HEK293 (cell line): ENCODE measurements around the gene ITFG2.

Experiments used
- CTCF ChIA-PET: fragments of 350-600 bp; formaldehyde crosslinking; extraction: SDS; loops from one replicate; lab custom pipeline; 2021; ENCODE audit warnings: antibody characterized with exemption; lab: Yijun Ruan, JAX
- POLR2A ChIA-PET: fragments of 300-600 bp; formaldehyde crosslinking; extraction: SDS; loops from one replicate; lab custom pipeline; 2020; ENCODE audit warnings: antibody characterized with exemption, inconsistent platforms; lab: Yijun Ruan, JAX
- H3K27ac ChIP-seq: fragments of 200-500 bp; sonication (Bioruptor generic); 2 replicates; pipeline ENCODE4 v1.5.1; 2014; ENCODE audit warnings: low read depth, low read length, control low read depth, inconsistent platforms; ENCODE audit errors: extremely low read depth
- H3K36me3 ChIP-seq, 2 experiments: fragments of 200-500 bp in 1 of 2; sonication (Bioruptor generic) in 1 of 2; 1 replicate in 1 of 2; 2 replicates in 1 of 2; pipeline ENCODE4 v1.5.1; 2014 to 2017; ENCODE audit warnings: inconsistent platforms in 2 of 2, low read length in 2 of 2; ENCODE audit not compliant: control insufficient read depth in 2 of 2, insufficient read depth in 1 of 2
- H3K4me1 ChIP-seq: fragments of 200-500 bp; sonication (Bioruptor generic); 2 replicates; pipeline ENCODE4 v1.5.1; 2014; ENCODE audit warnings: mild to moderate bottlenecking, low read length, inconsistent platforms; ENCODE audit not compliant: control insufficient read depth, insufficient read depth
- H3K4me3 ChIP-seq: 2 replicates; pipeline ENCODE4 v1.5.1; 2011; ENCODE audit warnings: low read depth, mild to moderate bottlenecking, control low read depth, low read length, moderate library complexity
- H3K9me3 ChIP-seq: fragments of 200-500 bp; sonication (Bioruptor generic); 2 replicates; pipeline ENCODE4 v1.5.1; 2014; ENCODE audit warnings: low read depth, low read length, inconsistent platforms; ENCODE audit not compliant: control insufficient read depth, insufficient read depth
- GLIS2 ChIP-seq: fragments of 450-650 bp; formaldehyde crosslinking; IDR thresholded peaks from 2 replicates; pipeline ENCODE4 v1.5.1; 2016; ENCODE audit warnings: missing biosample characterization, missing genetic modification characterization
- HOXC10 ChIP-seq: sonication (generic); formaldehyde crosslinking; IDR thresholded peaks from 2 replicates; pipeline ENCODE4 v1.8.1; 2023; ENCODE audit warnings: mild to moderate bottlenecking, missing genetic modification reagents
- REST ChIP-seq: fragments of 450-650 bp; formaldehyde crosslinking; IDR thresholded peaks from 2 replicates; pipeline ENCODE4 v1.5.1; 2016; ENCODE audit warnings: missing biosample characterization, missing genetic modification characterization
- SP2 ChIP-seq: fragments of 450-650 bp; formaldehyde crosslinking; IDR thresholded peaks from 2 replicates; pipeline ENCODE4 v1.5.1; 2016; ENCODE audit warnings: missing biosample characterization, missing genetic modification characterization
- TSHZ1 ChIP-seq: fragments of 450-650 bp; formaldehyde crosslinking; IDR thresholded peaks from 2 replicates; pipeline ENCODE4 v1.5.1; 2016; ENCODE audit warnings: missing biosample characterization, missing genetic modification characterization, borderline replicate concordance
- ZBTB49 ChIP-seq: fragments of 450-650 bp; formaldehyde crosslinking; IDR thresholded peaks from 2 replicates; pipeline ENCODE4 v1.5.1; 2016; ENCODE audit warnings: missing biosample characterization, missing genetic modification characterization, low read depth
- ZNF132 ChIP-seq: fragments of 450-650 bp; formaldehyde crosslinking; IDR thresholded peaks from 2 replicates; pipeline ENCODE4 v1.5.1; 2017; ENCODE audit warnings: missing biosample characterization, missing genetic modification characterization, borderline replicate concordance
- ZNF138 ChIP-seq: fragments of 450-650 bp; formaldehyde crosslinking; IDR thresholded peaks from 2 replicates; pipeline ENCODE4 v1.5.1; 2016; ENCODE audit warnings: missing biosample characterization, missing genetic modification characterization, borderline replicate concordance
- ZNF18 ChIP-seq: fragments of 450-650 bp; formaldehyde crosslinking; IDR thresholded peaks from 2 replicates; pipeline ENCODE4 v1.5.1; 2016; ENCODE audit warnings: missing biosample characterization, missing genetic modification characterization
- ZNF184 ChIP-seq: fragments of 450-650 bp; IDR thresholded peaks from 2 replicates; pipeline ENCODE4 v1.5.1; 2018; ENCODE audit warnings: missing biosample characterization, mild to moderate bottlenecking, missing genetic modification characterization
- ZNF24 ChIP-seq: fragments of 450-650 bp; formaldehyde crosslinking; IDR thresholded peaks from 2 replicates; pipeline ENCODE4 v1.5.1; 2016; ENCODE audit warnings: missing biosample characterization, missing genetic modification characterization
- ZNF398 ChIP-seq: fragments of 450-650 bp; formaldehyde crosslinking; IDR thresholded peaks from 2 replicates; pipeline ENCODE4 v1.5.1; 2017; ENCODE audit warnings: missing biosample characterization, missing genetic modification characterization
- ZNF426 ChIP-seq: fragments of 450-650 bp; formaldehyde crosslinking; IDR thresholded peaks from 2 replicates; pipeline ENCODE4 v1.5.1; 2017; ENCODE audit warnings: missing biosample characterization, missing genetic modification characterization, mild to moderate bottlenecking, inconsistent platforms, moderate library complexity
- ZNF473 ChIP-seq: fragments of 450-650 bp; formaldehyde crosslinking; IDR thresholded peaks from 2 replicates; pipeline ENCODE4 v1.5.1; 2017; ENCODE audit warnings: missing biosample characterization, missing genetic modification characterization
- ZNF514 ChIP-seq: fragments of 450-650 bp; formaldehyde crosslinking; IDR thresholded peaks from 2 replicates; pipeline ENCODE4 v1.5.1; 2016; ENCODE audit warnings: missing biosample characterization, missing genetic modification characterization
- ZNF521 ChIP-seq: fragments of 450-650 bp; formaldehyde crosslinking; IDR thresholded peaks from 2 replicates; pipeline ENCODE4 v1.5.1; 2017; ENCODE audit warnings: missing biosample characterization, mild to moderate bottlenecking, missing genetic modification characterization
- ZNF529 ChIP-seq: fragments of 450-650 bp; formaldehyde crosslinking; IDR thresholded peaks from 2 replicates; pipeline ENCODE4 v1.5.1; 2017; ENCODE audit warnings: missing genetic modification characterization, missing biosample characterization; ENCODE audit not compliant: insufficient replicate concordance
- ZNF555 ChIP-seq: fragments of 450-650 bp; formaldehyde crosslinking; conservative IDR thresholded peaks from 2 replicates; pipeline ENCODE4 v1.5.1; 2017; ENCODE audit warnings: missing biosample characterization, mild to moderate bottlenecking, missing genetic modification characterization, inconsistent platforms
- ZNF561 ChIP-seq: fragments of 450-650 bp; IDR thresholded peaks from 2 replicates; pipeline ENCODE4 v1.5.1; 2018; ENCODE audit warnings: missing biosample characterization, missing genetic modification characterization, borderline replicate concordance
- ZNF571 ChIP-seq: fragments of 450-650 bp; formaldehyde crosslinking; IDR thresholded peaks from 2 replicates; pipeline ENCODE4 v1.5.0; 2017; ENCODE audit warnings: missing biosample characterization, missing genetic modification characterization
- ZNF600 ChIP-seq: fragments of 450-650 bp; formaldehyde crosslinking; IDR thresholded peaks from 2 replicates; pipeline ENCODE4 v1.5.1; 2016; ENCODE audit warnings: missing biosample characterization, missing genetic modification characterization
- ZNF623 ChIP-seq: fragments of 450-650 bp; formaldehyde crosslinking; IDR thresholded peaks from 2 replicates; pipeline ENCODE4 v1.5.1; 2016; ENCODE audit warnings: missing biosample characterization, missing genetic modification characterization
- ZNF629 ChIP-seq: fragments of 450-650 bp; formaldehyde crosslinking; IDR thresholded peaks from 2 replicates; pipeline ENCODE4 v1.5.1; 2017; ENCODE audit warnings: missing biosample characterization, missing genetic modification characterization
- ZNF76 ChIP-seq: fragments of 450-650 bp; formaldehyde crosslinking; IDR thresholded peaks from 2 replicates; pipeline ENCODE4; 2016; ENCODE audit warnings: low read depth, missing biosample characterization, missing genetic modification characterization, borderline replicate concordance

ITFG2 gene

GRCh38 chr12:2825132-2825531, 12.7 kb downstream of the ITFG2 start:
- no peaks in the 10 kb centered on the region for H3K9me3 ChIP-seq
- ChIA-PET POLR2A (no interaction called here), CTCF (interaction anchor here (1.2 kb wide), 1 partner anchor 29 kb away, joined by 4 read pairs; no protein-coding TSS in a partner anchor)
- no peak overlapping the region for H3K27ac ChIP-seq
- no peak for TF ChIP-seq ZNF623 (tag by site-specific recombination)
- no peak for TF ChIP-seq GLIS2 (tag by site-specific recombination)
- no peak for TF ChIP-seq ZNF521 (tag by site-specific recombination)
- no peak for TF ChIP-seq TSHZ1
- TF ChIP-seq ZNF132, result no peak
- no peak for TF ChIP-seq ZNF561
- TF ChIP-seq ZNF529 (tag by site-specific recombination), result no peak
- no peak for TF ChIP-seq ZBTB49 (tag by site-specific recombination)
- TF ChIP-seq ZNF473 (tag by site-specific recombination), result no peak
- no peak for TF ChIP-seq HOXC10 (CRISPR knock-in tag)
- no peak for TF ChIP-seq ZNF555 (tag by site-specific recombination)
- no peak overlapping the region for H3K4me3 ChIP-seq
- no peaks in the 10 kb centered on the region for H3K4me1 ChIP-seq
- H3K36me3 ChIP-seq, result peaks cover 39 to 89% of the 10 kb centered on the region in 2 experiments

- ChIA-PET CTCF (no interaction called here), POLR2A (no interaction called here)
- Histone ChIP-seq H3K9me3 (no peaks in the 10 kb centered on the region), H3K4me1 (no peaks in the 10 kb centered on the region), H3K27ac (no peak overlapping the region), H3K36me3 (peaks cover 39 to 85% of the 10 kb centered on the region in 2 experiments), H3K4me3 (no peak overlapping the region)
- TF ChIP-seq ZNF76 (tag by site-specific recombination) (no peak), REST (tag by site-specific recombination) (no peak), ZNF398 (no peak), ZNF629 (tag by site-specific recombination) (no peak), ZNF184 (no peak), ZNF571 (tag by site-specific recombination) (no peak), ZNF514 (tag by site-specific recombination) (no peak), ZNF18 (tag by site-specific recombination) (no peak), ZNF24 (no peak), ZNF600 (tag by site-specific recombination) (no peak), ZNF426 (tag by site-specific recombination) (no peak), SP2 (tag by site-specific recombination) (no peak), ZNF138 (no peak)
These were observed 13.6 kb downstream of the ITFG2 start for GRCh38 chr12:2826036-2826435.
